ENCODE measurements around the gene PHACTR3. TPM values are rescaled to one million over a fixed set of nuclear protein-coding genes. Genes with fewer than 3 reads are reported as not detected.

The PHACTR3 gene
- total and polyA plus RNA-seq, 2 donors, result 0.62 to 2.7 TPM

DNA sequence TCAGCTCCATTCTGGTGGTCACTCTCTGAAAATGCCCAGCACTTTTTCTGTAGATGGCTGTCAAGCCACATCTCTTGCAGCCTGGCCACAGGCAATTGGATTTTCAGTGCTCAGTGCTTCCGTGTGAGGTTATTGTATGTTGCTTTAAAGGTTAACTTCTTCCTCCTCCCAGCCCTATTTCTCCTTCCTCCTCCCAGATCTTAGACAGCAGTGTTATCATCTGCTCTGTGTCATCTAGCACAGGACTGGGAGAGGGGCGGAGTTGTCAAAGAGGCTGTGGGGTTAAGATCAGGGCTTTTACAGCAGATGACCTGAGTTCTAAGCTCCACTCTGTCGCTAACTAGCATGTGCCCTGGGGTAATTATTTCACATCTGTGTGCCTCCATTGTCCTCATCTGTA lies 129.0 kb downstream of the PHACTR3 start:
- WGBS, result 46% methylated on average over 3 of the region's 3 CpGs
- Histone ChIP-seq H3K27ac (ENCODE audit: low read depth) (no peak overlapping the region), H3K4me1 (ENCODE audit: insufficient read depth) (no peaks in the 10 kb centered on the region), H3K4me3 (ENCODE audit: low read depth, low read length) (no peak overlapping the region), H3K36me3 (ENCODE audit: insufficient read depth) (no peaks in the 10 kb centered on the region)
- no peak for DNase-seq (ENCODE audit: extremely low spot score)

DNA sequence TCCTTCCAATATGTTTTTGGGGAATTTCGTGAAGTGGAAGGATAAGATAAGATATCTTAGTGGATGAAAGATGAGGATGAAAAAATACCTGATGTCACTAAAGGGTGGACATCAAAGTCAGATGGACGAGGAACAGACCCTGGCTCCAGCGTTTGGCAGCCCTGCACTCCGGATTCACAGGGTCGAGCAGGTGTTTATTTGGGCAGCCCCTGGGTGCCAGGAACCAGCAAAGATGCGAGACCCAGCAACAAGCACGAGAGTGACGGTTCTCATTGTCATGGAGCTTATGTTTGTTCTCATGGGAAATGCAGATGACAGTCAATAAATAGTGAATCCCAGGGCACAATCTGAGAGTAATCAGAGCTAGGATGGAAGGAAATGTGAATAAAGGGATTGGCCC lies 131.1 kb downstream of the PHACTR3 start:
- 50% methylated on average over 8 of the region's 8 CpGs for WGBS
- no peaks in the 10 kb centered on the region for H3K36me3 ChIP-seq (ENCODE audit: insufficient read depth)
- no peak overlapping the region for H3K27ac ChIP-seq (ENCODE audit: low read depth)

DNA sequence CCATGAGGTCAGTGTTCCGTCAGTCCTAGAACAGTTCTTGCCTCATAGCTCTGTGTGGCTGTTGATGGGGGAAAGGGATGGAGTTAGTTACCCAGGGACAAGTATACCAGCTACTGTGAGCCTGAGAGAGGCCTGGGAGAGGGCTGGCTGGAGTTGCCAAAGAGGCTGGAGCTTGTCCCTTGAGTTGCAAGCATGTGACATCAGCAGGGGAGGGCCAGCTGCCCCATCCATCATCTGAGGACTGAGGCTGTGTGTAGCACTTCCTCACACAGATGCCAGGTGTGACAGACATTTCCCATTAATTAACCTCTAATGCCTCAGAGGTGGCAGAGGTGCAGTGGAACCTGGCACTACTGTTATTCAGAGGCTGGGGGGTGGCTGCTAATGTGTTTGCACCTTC lies 131.6 kb downstream of the PHACTR3 start:
- WGBS, result 67% methylated on average over 1 of the region's 1 CpG
- Histone ChIP-seq H3K4me3 (ENCODE audit: low read depth, low read length) (no peak overlapping the region), H3K27ac (ENCODE audit: low read depth) (no peak overlapping the region), H3K36me3 (ENCODE audit: insufficient read depth) (no peaks in the 10 kb centered on the region), H3K4me1 (ENCODE audit: insufficient read depth) (no peaks in the 10 kb centered on the region)
- DNase-seq (ENCODE audit: extremely low spot score), result no peak

More for the DNA sequence above, 131.1 kb downstream of the PHACTR3 start:
- Histone ChIP-seq H3K4me3 (ENCODE audit: low read depth, low read length) (no peak overlapping the region), H3K4me1 (ENCODE audit: insufficient read depth) (no peaks in the 10 kb centered on the region)
- no peak for DNase-seq (ENCODE audit: extremely low spot score)

DNA sequence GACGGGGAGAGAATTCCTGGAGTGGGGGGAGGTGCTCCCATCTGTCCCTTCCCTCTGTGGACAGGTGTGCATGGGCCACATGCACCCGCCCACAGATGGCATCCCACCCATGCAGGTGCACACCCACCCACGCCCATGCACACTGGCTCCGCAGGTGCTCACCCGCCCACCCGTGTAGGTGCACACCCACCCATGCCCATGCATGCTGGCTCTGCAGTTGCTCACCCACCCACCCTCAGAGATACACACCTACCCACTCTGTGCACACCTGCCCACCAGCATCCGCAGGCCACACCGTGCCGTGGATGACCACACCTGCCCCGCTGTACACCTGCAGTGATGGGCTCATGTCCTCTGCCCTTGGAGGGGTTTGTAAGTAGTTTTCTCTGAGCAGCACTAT lies 132.0 kb downstream of the PHACTR3 start:
- Histone ChIP-seq H3K4me1 (ENCODE audit: insufficient read depth) (no peaks in the 10 kb centered on the region), H3K4me3 (ENCODE audit: low read depth, low read length) (no peak overlapping the region), H3K36me3 (ENCODE audit: insufficient read depth) (no peaks in the 10 kb centered on the region), H3K27ac (ENCODE audit: low read depth) (no peak overlapping the region)
- no peak for DNase-seq (ENCODE audit: extremely low spot score)
- WGBS, result 89% methylated on average over 10 of the region's 10 CpGs

DNA sequence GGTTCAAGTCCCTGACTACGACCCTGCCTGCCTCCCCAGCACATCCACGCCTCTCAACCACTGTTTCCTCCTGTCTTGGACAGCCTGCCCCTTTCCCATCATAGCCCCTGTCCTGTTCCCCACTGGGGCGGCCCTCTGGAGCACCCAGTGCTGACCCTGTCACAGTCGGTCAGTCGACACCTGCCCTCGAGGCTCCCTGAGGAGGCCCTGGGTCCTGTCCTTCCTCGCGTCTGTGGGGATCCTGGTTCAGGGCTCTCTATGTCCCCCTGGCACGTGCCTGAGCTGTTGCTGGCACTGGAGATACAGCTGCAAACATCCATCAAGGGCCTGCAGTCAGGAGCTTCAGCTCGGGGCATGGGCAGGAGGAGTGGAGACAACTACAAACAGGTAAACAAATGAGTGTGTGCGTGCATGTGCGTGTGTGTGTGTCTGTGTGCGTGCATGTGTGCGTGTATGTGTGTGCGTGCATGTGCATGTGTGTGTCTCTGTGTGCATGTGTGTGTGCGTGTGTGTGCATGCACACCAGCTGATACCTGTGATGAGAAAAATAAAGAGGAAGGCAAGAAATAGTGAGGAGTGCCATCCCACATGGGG lies 132.8 kb downstream of the PHACTR3 start:
- no peak overlapping the region for H3K27ac ChIP-seq (ENCODE audit: low read depth)
- no peaks in the 10 kb centered on the region for H3K4me1 ChIP-seq (ENCODE audit: insufficient read depth)
- WGBS, result 73% methylated on average over 16 of the region's 16 CpGs
- no peak for DNase-seq (ENCODE audit: extremely low spot score)
- H3K4me3 ChIP-seq (ENCODE audit: low read depth, low read length), result no peak overlapping the region
- no peaks in the 10 kb centered on the region for H3K36me3 ChIP-seq (ENCODE audit: insufficient read depth)

DNA sequence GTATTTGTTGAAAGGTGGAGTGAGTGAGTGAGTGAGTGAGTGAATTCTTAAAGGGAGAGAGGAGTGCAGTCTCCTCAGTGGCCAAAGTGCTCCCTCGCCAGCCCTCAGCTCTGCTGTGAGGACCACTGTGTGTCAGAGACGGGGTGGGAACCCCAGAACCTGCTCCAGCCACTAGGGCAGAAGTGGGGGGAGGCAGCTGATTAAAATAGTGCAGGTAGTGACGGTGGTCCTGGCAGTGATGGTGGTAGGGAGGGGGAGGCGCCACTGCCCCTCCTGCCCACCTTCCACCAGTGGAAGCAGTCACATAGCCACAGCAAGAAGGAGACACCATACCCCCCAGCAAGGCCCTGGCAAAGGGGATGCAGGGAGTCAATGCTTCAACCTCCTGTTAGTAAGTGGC lies 133.5 kb downstream of the PHACTR3 start:
- Histone ChIP-seq H3K27ac (ENCODE audit: low read depth) (no peak overlapping the region), H3K4me3 (ENCODE audit: low read depth, low read length) (no peak overlapping the region), H3K36me3 (ENCODE audit: insufficient read depth) (no peaks in the 10 kb centered on the region), H3K4me1 (ENCODE audit: insufficient read depth) (no peaks in the 10 kb centered on the region)
- no peak for DNase-seq (ENCODE audit: extremely low spot score)
- WGBS, result 86% methylated on average over 4 of the region's 4 CpGs

DNA sequence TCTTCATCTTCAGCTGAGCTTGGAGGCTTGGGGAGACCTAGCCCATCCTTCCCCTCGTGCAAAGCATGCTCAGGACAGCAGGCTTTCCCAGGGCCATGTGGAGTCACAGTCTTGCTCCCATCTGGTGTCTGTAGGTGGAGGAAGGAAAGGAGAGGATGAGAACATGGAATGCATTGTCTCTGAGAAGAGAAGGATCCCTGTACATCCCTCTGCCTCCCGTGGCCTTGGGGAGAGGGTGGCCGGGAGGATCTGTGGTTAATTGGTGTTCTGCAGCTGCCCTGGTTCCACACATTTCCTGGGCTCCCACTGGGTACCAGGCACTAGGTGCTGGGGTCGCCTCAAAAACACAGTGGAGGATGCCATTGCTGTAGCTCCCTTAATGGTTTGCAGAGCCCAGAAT lies 134.5 kb downstream of the PHACTR3 start:
- no peak for DNase-seq (ENCODE audit: extremely low spot score)
- WGBS, result 67% methylated on average over 4 of the region's 4 CpGs

DNA sequence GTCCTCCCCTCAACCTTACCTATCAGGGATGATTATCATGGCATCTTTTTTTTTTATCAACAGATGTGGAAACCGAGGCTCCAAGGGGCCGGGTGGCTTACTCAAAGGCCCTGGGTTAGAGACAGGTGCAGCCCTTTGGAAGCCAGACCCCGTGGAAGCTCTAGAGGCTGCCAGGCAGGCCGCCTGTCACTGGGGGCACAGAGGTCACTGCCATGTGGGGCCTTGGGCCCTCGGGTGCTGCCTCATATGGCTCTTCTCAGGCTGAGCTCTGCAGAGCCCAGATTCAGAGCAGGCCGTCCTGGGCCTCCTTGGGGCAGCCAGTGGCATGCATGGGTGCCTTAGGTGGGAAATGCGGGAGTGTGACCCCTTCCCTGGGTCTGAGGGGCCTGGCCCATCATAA lies 136.3 kb downstream of the PHACTR3 start:
- H3K4me3 ChIP-seq (ENCODE audit: low read depth, low read length), result no peak overlapping the region
- H3K36me3 ChIP-seq (ENCODE audit: insufficient read depth), result no peaks in the 10 kb centered on the region
- 81% methylated on average over 7 of the region's 7 CpGs for WGBS
- H3K4me1 ChIP-seq (ENCODE audit: insufficient read depth), result no peaks in the 10 kb centered on the region
- DNase-seq (ENCODE audit: extremely low spot score), result no peak
- no peak overlapping the region for H3K27ac ChIP-seq (ENCODE audit: low read depth)

More for the DNA sequence above, 134.5 kb downstream of the PHACTR3 start:
- Histone ChIP-seq H3K36me3 (ENCODE audit: insufficient read depth) (no peaks in the 10 kb centered on the region), H3K4me1 (ENCODE audit: insufficient read depth) (no peaks in the 10 kb centered on the region), H3K4me3 (ENCODE audit: low read depth, low read length) (no peak overlapping the region), H3K27ac (ENCODE audit: low read depth) (no peak overlapping the region)

DNA sequence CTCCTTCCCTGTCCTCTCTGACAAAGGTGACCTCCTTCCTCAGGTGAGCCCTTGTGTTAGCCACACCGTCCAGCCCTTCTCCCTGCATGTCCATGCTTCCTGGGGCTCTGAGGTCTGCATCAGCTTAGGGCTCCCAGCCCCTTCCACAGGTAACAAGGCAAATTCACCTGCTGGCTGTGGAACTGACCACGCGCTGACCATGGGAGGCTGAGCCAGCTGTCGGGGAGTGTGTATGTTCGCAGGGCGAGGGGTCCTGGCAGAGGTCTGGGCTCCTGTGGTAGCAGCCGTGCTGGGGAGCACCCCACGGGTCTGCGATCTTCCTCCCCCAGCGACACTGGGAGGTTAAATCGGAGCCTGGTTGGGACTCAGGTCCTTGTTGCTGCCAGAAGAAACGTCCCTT lies 136.7 kb downstream of the PHACTR3 start:
- H3K36me3 ChIP-seq (ENCODE audit: insufficient read depth), result no peaks in the 10 kb centered on the region
- no peaks in the 10 kb centered on the region for H3K4me1 ChIP-seq (ENCODE audit: insufficient read depth)
- 93% methylated on average over 12 of the region's 12 CpGs for WGBS
- no peak overlapping the region for H3K27ac ChIP-seq (ENCODE audit: low read depth)
- no peak for DNase-seq (ENCODE audit: extremely low spot score)
- H3K4me3 ChIP-seq (ENCODE audit: low read depth, low read length), result no peak overlapping the region

DNA sequence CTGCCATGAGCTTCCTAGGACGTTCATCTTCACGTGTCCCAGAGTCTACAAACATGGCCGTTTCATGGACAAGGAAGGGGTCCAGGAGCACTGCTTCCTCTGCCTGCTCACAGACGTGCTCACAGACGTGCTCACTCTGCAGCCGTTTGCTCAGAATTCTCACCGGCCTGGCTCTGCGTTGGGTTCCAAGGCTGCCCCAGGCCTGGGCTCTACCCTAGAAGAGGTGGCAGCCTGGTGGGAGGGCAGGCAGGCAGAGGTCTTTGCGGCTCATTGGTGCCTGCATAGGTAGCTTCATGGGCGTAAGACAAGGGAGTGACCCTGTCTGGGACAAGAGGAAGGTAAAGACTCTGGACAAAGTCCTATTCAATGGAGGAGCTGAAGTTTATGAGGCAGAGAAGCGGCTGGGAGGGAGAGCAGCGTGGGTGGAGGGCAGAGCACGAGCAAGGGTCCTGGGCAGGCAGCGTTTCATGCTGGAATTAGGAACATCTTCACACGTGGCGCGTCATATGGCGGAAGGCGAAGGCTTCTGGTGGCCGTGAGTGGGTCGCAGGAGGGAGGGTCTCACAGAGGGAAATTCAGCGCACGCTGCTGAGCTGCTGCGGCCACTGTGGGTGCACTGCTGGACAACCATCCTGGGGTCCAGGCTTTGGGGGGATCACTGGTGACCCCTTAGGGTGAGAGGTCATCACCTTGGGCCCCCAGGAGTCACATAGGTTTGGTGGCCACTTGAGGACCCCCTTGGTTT lies 138.2 kb downstream of the PHACTR3 start:
- WGBS, result 83% methylated on average over 24 of the region's 24 CpGs

DNA sequence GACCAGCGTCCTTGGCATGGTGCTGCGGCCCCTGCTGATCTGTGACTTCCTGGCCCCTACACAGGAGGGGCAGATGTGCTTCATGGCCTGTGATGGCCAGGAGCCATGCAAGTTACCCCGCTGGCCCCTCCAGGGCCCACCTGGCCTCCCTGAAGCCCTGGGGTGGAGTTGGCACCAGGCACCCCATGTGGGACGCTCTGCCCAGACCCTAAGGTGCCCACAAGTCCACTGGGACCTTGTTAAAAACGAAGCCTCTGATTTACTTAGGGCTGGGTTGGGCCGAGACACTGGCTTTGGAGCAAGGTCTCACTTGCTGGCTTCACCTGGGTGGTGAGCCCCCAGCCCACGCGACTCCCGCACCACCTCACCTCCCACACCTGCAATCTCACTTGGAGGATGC lies 139.0 kb downstream of the PHACTR3 start:
- WGBS, result 74% methylated on average over 9 of the region's 9 CpGs

More for the DNA sequence above, 138.2 kb downstream of the PHACTR3 start:
- Histone ChIP-seq H3K27ac (ENCODE audit: low read depth) (no peak overlapping the region), H3K4me1 (ENCODE audit: insufficient read depth) (no peaks in the 10 kb centered on the region), H3K4me3 (ENCODE audit: low read depth, low read length) (no peak overlapping the region), H3K36me3 (ENCODE audit: insufficient read depth) (no peaks in the 10 kb centered on the region)
- no peak for DNase-seq (ENCODE audit: extremely low spot score)

DNA sequence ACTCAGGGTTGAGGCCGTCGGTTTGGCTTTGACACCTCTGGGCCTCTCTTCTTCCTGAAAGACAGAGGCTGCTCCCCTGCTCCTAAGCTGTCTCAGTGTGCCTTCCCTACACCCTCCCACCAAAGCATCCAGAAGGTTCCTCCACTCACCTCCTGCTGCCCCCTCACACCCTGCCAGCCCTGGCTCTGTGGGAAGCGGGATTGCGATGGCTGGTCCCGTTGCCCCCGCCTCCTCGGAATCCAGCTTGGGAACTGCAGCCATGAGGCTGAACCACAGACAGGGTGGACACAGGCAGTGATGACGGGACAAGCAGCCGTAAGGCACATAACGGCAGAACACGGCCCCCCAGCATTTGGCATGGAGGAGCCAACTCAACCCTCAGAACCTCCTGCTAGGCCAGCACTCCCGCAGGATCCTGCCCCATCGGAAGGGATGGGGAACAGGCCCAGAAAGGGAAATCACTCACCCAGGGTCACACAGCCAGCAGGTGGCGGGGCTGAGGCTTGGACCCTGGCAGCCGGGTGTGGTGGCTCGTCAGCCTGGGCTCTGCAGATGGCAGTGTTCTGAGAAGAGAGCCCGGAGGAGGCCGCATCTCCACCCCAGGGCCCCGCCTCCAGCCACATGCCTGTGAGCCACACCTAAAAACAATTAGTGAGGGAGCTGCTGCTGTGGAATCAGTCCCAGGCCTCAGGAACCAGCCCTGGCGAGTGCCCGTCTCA lies 139.6 kb downstream of the PHACTR3 start:
- no peak overlapping the region for H3K27ac ChIP-seq (ENCODE audit: low read depth)
- H3K4me1 ChIP-seq (ENCODE audit: insufficient read depth), result no peaks in the 10 kb centered on the region
- no peak for DNase-seq (ENCODE audit: extremely low spot score)
- 78% methylated on average over 21 of the region's 21 CpGs for WGBS
- no peaks in the 10 kb centered on the region for H3K36me3 ChIP-seq (ENCODE audit: insufficient read depth)
- no peak overlapping the region for H3K4me3 ChIP-seq (ENCODE audit: low read depth, low read length)

More for the DNA sequence above, 139.0 kb downstream of the PHACTR3 start:
- H3K4me3 ChIP-seq (ENCODE audit: low read depth, low read length), result no peak overlapping the region
- no peaks in the 10 kb centered on the region for H3K36me3 ChIP-seq (ENCODE audit: insufficient read depth)
- no peaks in the 10 kb centered on the region for H3K4me1 ChIP-seq (ENCODE audit: insufficient read depth)
- DNase-seq (ENCODE audit: extremely low spot score), result no peak
- H3K27ac ChIP-seq (ENCODE audit: low read depth), result no peak overlapping the region

DNA sequence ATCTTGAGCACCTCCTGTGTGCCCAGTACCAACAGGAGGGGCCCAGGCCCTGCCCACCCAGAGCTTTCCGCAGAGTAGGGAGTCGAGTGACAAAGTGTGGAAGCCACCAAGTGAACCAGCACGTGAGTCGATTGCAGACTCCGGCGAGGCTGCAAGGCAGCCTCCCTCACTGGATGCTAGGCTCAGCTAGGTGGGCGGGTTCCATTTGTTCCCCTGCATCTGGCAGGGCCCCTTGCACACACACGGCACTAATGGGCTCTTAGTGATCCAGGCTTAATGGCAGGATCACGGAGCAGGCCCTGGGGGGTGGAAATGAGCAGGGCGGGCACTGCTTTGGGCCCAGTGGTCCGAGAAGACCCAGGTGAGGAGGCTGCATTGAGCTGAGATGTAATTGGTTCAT lies 140.4 kb downstream of the PHACTR3 start:
- Histone ChIP-seq H3K4me1 (ENCODE audit: insufficient read depth) (no peaks in the 10 kb centered on the region), H3K27ac (ENCODE audit: low read depth) (no peak overlapping the region), H3K36me3 (ENCODE audit: insufficient read depth) (no peaks in the 10 kb centered on the region), H3K4me3 (ENCODE audit: low read depth, low read length) (no peak overlapping the region)
- DNase-seq (ENCODE audit: extremely low spot score), result no peak
- WGBS, result 73% methylated on average over 11 of the region's 11 CpGs

DNA sequence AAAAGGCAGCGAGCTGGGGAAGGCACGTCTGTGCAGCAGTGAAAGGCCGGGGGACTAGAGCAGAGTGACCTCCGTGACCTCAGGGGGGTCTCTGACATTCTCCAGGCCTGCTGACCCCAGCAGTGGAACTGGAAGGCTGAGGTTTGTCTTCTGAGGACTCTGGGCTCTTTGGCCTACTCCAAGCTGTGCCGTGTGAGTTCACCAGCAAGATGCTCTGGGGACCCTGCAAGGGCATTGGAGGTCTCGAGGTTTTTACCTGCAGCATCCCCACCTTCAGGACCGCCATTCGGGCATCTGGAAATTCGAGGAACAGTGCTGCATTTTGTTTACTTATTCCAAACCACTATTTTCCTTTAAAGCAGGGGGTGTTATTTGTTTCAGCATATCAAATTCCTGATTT lies 140.9 kb downstream of the PHACTR3 start:
- no peaks in the 10 kb centered on the region for H3K36me3 ChIP-seq (ENCODE audit: insufficient read depth)
- no peak overlapping the region for H3K27ac ChIP-seq (ENCODE audit: low read depth)
- 88% methylated on average over 9 of the region's 9 CpGs for WGBS
- DNase-seq (ENCODE audit: extremely low spot score), result no peak
- no peak overlapping the region for H3K4me3 ChIP-seq (ENCODE audit: low read depth, low read length)
- H3K4me1 ChIP-seq (ENCODE audit: insufficient read depth), result no peaks in the 10 kb centered on the region
